SU-DHL-6 (cell line): ENCODE measurements around the gene LHPP.

Experiments
- H2AFZ ChIP-seq: fragments of 200-600 bp; sonication (generic); 2 replicates; pipeline ENCODE4 v1.6.1; 2014; ENCODE audit warnings: low read depth, mild to moderate bottlenecking, moderate library complexity, mixed read lengths, antibody characterized with exemption, low read length; ENCODE audit not compliant: severe bottlenecking
- H3F3A ChIP-seq: fragments of 200-600 bp; shearing (Covaris generic); 2 replicates; pipeline ENCODE4 v1.6.0; 2016; ENCODE audit warnings: antibody characterized with exemption, mild to moderate bottlenecking; ENCODE audit not compliant: insufficient read depth
- H3K27ac ChIP-seq: fragments of 200-600 bp; sonication (generic); 2 replicates; pipeline ENCODE4 v1.5.1; 2016; ENCODE audit warnings: low read depth, mild to moderate bottlenecking, low read length, moderate library complexity, mixed read lengths
- H3K27me3 ChIP-seq: fragments of 200-600 bp; sonication (generic), shearing (Covaris generic); 2 replicates; pipeline ENCODE4 v1.6.0; 2014; ENCODE audit warnings: mild to moderate bottlenecking, low read length
- H3K36me3 ChIP-seq: fragments of 200-600 bp; sonication (generic); 2 replicates; pipeline ENCODE4 v1.6.1; 2014; ENCODE audit warnings: mild to moderate bottlenecking, low read length, mixed read lengths
- H3K4me2 ChIP-seq: fragments of 300-600, 200-600 bp; shearing (Covaris generic), sonication (generic); 2 replicates; pipeline ENCODE4 v1.6.0; 2014; ENCODE audit warnings: low read length, low read depth, mild to moderate bottlenecking; ENCODE audit not compliant: poor library complexity, severe bottlenecking
- H3K4me3 ChIP-seq: fragments of 200-600 bp; sonication (generic); 2 replicates; pipeline ENCODE4 v1.5.1; 2014; ENCODE audit warnings: antibody characterized with exemption, low read length, mild to moderate bottlenecking, mixed read lengths; ENCODE audit not compliant: insufficient read depth, poor library complexity, severe bottlenecking
- H3K79me2 ChIP-seq: fragments of 200-600 bp; sonication (generic); 2 replicates; pipeline ENCODE4 v1.6.1; 2014; ENCODE audit warnings: mild to moderate bottlenecking, low read length, moderate library complexity; ENCODE audit not compliant: insufficient read depth
- H3K9ac ChIP-seq: fragments of 200-600 bp; sonication (generic); 2 replicates; pipeline ENCODE4 v1.7.0; 2014; ENCODE audit warnings: mild to moderate bottlenecking, low read length
- H3K9me2 ChIP-seq: fragments of 200-600 bp; sonication (generic); replicated peaks from 2 replicates; pipeline ENCODE4 v1.6.1; 2014; ENCODE audit warnings: low read length; ENCODE audit not compliant: insufficient read depth
- H3K9me3 ChIP-seq: fragments of 200-600 bp; sonication (generic); 2 replicates; pipeline ENCODE4 v1.6.1; 2014; ENCODE audit warnings: low read length, mixed read lengths; ENCODE audit not compliant: insufficient read depth
- H4K20me1 ChIP-seq: fragments of 200-600 bp; sonication (generic); 2 replicates; pipeline ENCODE4 v1.6.1; 2014; ENCODE audit warnings: low read depth, mild to moderate bottlenecking, antibody characterized with exemption, low read length, moderate library complexity, mixed read lengths
- CTCF ChIP-seq: fragments of 200-600 bp; sonication (generic); IDR thresholded peaks from one replicate; pipeline ENCODE4 v1.5.1; 2017; ENCODE audit warnings: antibody characterized with exemption, mild to moderate bottlenecking, low read length, moderate library complexity; ENCODE audit not compliant: insufficient read depth, poor library complexity, severe bottlenecking
- EZH2phosphoT487 ChIP-seq: fragments of 200-600 bp; sonication (generic), shearing (Covaris generic); conservative IDR thresholded peaks from 2 replicates; pipeline ENCODE4 v1.6.1; 2018; ENCODE audit warnings: mild to moderate bottlenecking, antibody characterized with exemption, low read length, moderate library complexity, mixed read lengths

The LHPP gene

GRCh38 chr10:124534231-124534798 lies 72.7 kb downstream of the LHPP start:
- H3K36me3 ChIP-seq: no peaks in the 10 kb centered on the region
- no peak overlapping the region for H2AFZ ChIP-seq
- no peaks in the 10 kb centered on the region for H3K9me2 ChIP-seq

GRCh38 chr10:124534826-124535601 lies 73.4 kb downstream of the LHPP start:
- peak overlapping the region; percentile 5 for H3K4me3 ChIP-seq
- TF ChIP-seq EZH2phosphoT487: no peak
- TF ChIP-seq CTCF: no peak
- no peaks in the 10 kb centered on the region for H3K79me2 ChIP-seq
- no peaks in the 10 kb centered on the region for H3K9me2 ChIP-seq
- peak overlapping the region; percentile 98 for H3K27ac ChIP-seq
- H3K27me3 ChIP-seq: no peaks in the 10 kb centered on the region
- H3K9ac ChIP-seq: peak overlapping the region; percentile 83
- no peaks in the 10 kb centered on the region for H4K20me1 ChIP-seq
- H3K36me3 ChIP-seq: no peaks in the 10 kb centered on the region
- H3K4me2 ChIP-seq: peak overlapping the region; percentile 62
- H3F3A ChIP-seq: peaks cover 68% of the 10 kb centered on the region
- no peak overlapping the region for H2AFZ ChIP-seq
- no peaks in the 10 kb centered on the region for H3K9me3 ChIP-seq

More at GRCh38 chr10:124534231-124534798, 72.7 kb downstream of the LHPP start:
- Histone ChIP-seq H3K4me3 (peak overlapping the region; percentile 5), H4K20me1 (no peaks in the 10 kb centered on the region), H3K9ac (peak overlapping the region; percentile 83), H3K27ac (peak overlapping the region; percentile 98), H3K27me3 (no peaks in the 10 kb centered on the region), H3F3A (peaks cover 67% of the 10 kb centered on the region), H3K4me2 (peak overlapping the region; percentile 62), H3K9me3 (no peaks in the 10 kb centered on the region), H3K79me2 (no peaks in the 10 kb centered on the region)
- TF ChIP-seq CTCF: peak; percentile 53
- TF ChIP-seq EZH2phosphoT487: no peak

- peak overlapping the region; percentile 83 for H3K9ac ChIP-seq
Measured at GRCh38 chr10:124535731-124536495, 74.3 kb downstream of the LHPP start.

More at GRCh38 chr10:124535731-124536495, 74.3 kb downstream of the LHPP start:
- peak overlapping the region; percentile 20 for H3K4me3 ChIP-seq
- H3K36me3 ChIP-seq: no peaks in the 10 kb centered on the region
- no peaks in the 10 kb centered on the region for H3K9me2 ChIP-seq
- TF ChIP-seq CTCF (no peak), EZH2phosphoT487 (no peak)
- H2AFZ ChIP-seq: no peak overlapping the region
- peak overlapping the region; percentile 98 for H3K27ac ChIP-seq
- H3K27me3 ChIP-seq: no peaks in the 10 kb centered on the region
- no peaks in the 10 kb centered on the region for H3K79me2 ChIP-seq
- H3F3A ChIP-seq: peaks cover 76% of the 10 kb centered on the region
- H4K20me1 ChIP-seq: no peaks in the 10 kb centered on the region
- H3K4me2 ChIP-seq: peak overlapping the region; percentile 62
- no peaks in the 10 kb centered on the region for H3K9me3 ChIP-seq
